ENCODE data around the gene NOL8. TPM values are rescaled to one million over a fixed set of nuclear protein-coding genes. Genes with fewer than 3 reads are reported as not detected.

The NOL8 gene
- total RNA-seq, 1 experiment from 2014 or later, result 48.4 TPM

- Histone ChIP-seq H3K23me2 (ENCODE audit: insufficient read length, low read depth, low read length, poor library complexity, severe bottlenecking) (no peaks in the 10 kb centered on the region), H4K20me1 (ENCODE audit: control insufficient read depth, insufficient read depth, insufficient read length) (no peaks in the 10 kb centered on the region), H4K8ac (replicated peaks; ENCODE audit: insufficient read length, low read depth, low read length) (no peak overlapping the region), H3K9me3 (ENCODE audit: control insufficient read depth, low read depth, low read length) (no peaks in the 10 kb centered on the region), H2BK120ac (ENCODE audit: low read depth, low read length, poor library complexity, severe bottlenecking) (no peak overlapping the region), H3T11ph (ENCODE audit: low read length) (no peak overlapping the region), H3K4me2 (ENCODE audit: insufficient read depth, insufficient read length, low read length) (no peak overlapping the region), H3K18ac (ENCODE audit: insufficient read length, low read depth, low read length) (no peak overlapping the region), H2AFZ (ENCODE audit: low read length) (no peak overlapping the region), H2BK12ac (ENCODE audit: insufficient read length, low read depth, low read length) (no peak overlapping the region), H3K27ac (ENCODE audit: insufficient read length, low read depth, low read length) (no peak overlapping the region), H3K79me1 (ENCODE audit: insufficient read depth, low read depth, low read length, poor library complexity, severe bottlenecking) (no peaks in the 10 kb centered on the region), H3K27me3 (ENCODE audit: insufficient read depth, low read length) (no peaks in the 10 kb centered on the region), H3K4ac (ENCODE audit: low read depth, low read length) (no peak overlapping the region), H3K9ac (ENCODE audit: extremely low read depth, insufficient read length, low read length) (no peak overlapping the region), H3K23ac (ENCODE audit: insufficient read length, low read depth, low read length) (no peak overlapping the region), H3K14ac (ENCODE audit: insufficient read depth, low read length) (no peak overlapping the region), H4K91ac (ENCODE audit: insufficient read length, low read depth, low read length) (no peak overlapping the region), H2BK5ac (ENCODE audit: insufficient read length, low read length) (no peak overlapping the region), H4K5ac (ENCODE audit: insufficient read length, low read depth, low read length) (no peak overlapping the region), H3K4me1 (ENCODE audit: insufficient read depth, low read length) (no peaks in the 10 kb centered on the region), H3K56ac (ENCODE audit: insufficient read length, low read depth, low read length) (no peak overlapping the region), H2BK20ac (ENCODE audit: low read depth, low read length, poor library complexity, severe bottlenecking) (no peak overlapping the region), H3K79me2 (ENCODE audit: insufficient read depth, low read length) (peaks cover 4% of the 10 kb centered on the region; the same call in 1 of the 2 replicates), H2AK5ac (ENCODE audit: insufficient read length, low read length) (no peak overlapping the region), H2BK15ac (ENCODE audit: low read depth, low read length) (no peak overlapping the region)
- Mint-ChIP-seq H3K27me3 (ENCODE audit: low read depth) (no peaks in the 10 kb centered on the region), H3K9me3 (no peaks in the 10 kb centered on the region), H3K4me3 (no peak overlapping the region), H3K27ac (no peak overlapping the region), H3K36me3 (ENCODE audit: insufficient read depth in 1 of 3, low read depth in 3 of 3) (peaks cover 19 to 57% (median 47%) of the 10 kb centered on the region in 3 experiments; a peak in 6 of 7 replicates), H3K4me1 (peaks cover 8 to 9% of the 10 kb centered on the region in 2 experiments; a peak in 3 of 4 replicates)
- TF ChIP-seq CTCF (conservative IDR thresholded peaks at IDR 0.05), result no peak
- no CpG with 5 or more reads among the region's 3 CpGs for WGBS (ENCODE audit: extremely low coverage, insufficient read length, low lambda C conversion rate)
- DNase-seq, result no peak
These were observed 27.5 kb downstream of the NOL8 start for GRCh38 chr9:92297611-92298010.

All from H9 (cell line).